Psoas muscle (tissue), 8 donors: ENCODE results near the gene DIO1. TPM values are rescaled to one million over a fixed set of nuclear protein-coding genes. Genes with fewer than 3 reads are reported as not detected.

Source experiments
- ATAC-seq, 4 donors: fragments of 200-7000 bp; cut with Tn5 transposase; one replicate each; pipeline ENCODE4 v1.9.1; 2020; ENCODE audit warnings: moderate library complexity in 3 of 4, mild to moderate bottlenecking in 2 of 4
- DNase-seq, 2 donors: peaks; one replicate each; pipeline ENCODE4 v3.0.0-alpha.2; 2020
- H3K27ac ChIP-seq: fragments of 200-600 bp; one replicate; pipeline ENCODE4 v1.8.0; 2022
- H3K27me3 ChIP-seq, 3 donors: fragments of 200-600 bp in 1 of 3; one replicate each; pipeline versions ENCODE4 v1.6.1 to v1.8.0; 2013 to 2022; ENCODE audit warnings: low read length in 2 of 3, mild to moderate bottlenecking in 2 of 3, moderate library complexity in 1 of 3; ENCODE audit not compliant: insufficient read depth in 3 of 3
- H3K36me3 ChIP-seq, 2 donors: fragments of 200-600 bp in 1 of 2; one replicate each; pipeline versions ENCODE4 v1.6.1 to v1.8.0; 2013 to 2022; ENCODE audit warnings: low read depth in 1 of 2, mild to moderate bottlenecking in 1 of 2, moderate library complexity in 1 of 2; ENCODE audit not compliant: insufficient read depth in 1 of 2
- H3K4me1 ChIP-seq: fragments of 200-600 bp; one replicate; pipeline ENCODE4 v1.8.0; 2022
- H3K4me3 ChIP-seq: fragments of 200-600 bp; one replicate; pipeline ENCODE4 v1.8.0; 2022; ENCODE audit warnings: mild to moderate bottlenecking
- H3K9me3 ChIP-seq: fragments of 200-600 bp; one replicate; pipeline ENCODE4 v1.8.0; 2022
- WGBS, 3 donors: extraction: QIAGEN DNeasy Blood & Tissue Kit; methylation state at CpG; one replicate each; pipeline versions ENCODE4 v1.1.6 to v1.1.7; 2013; 5-methylcytosine and 5-hydroxymethylcytosine counted together
- intact Hi-C, 2 donors: fragments of 100-400 bp; cut with DNase I; formaldehyde crosslinking; loops; one replicate each; pipeline versions ENCODE4 v1.11.0 to v1.14.2; 2022
- polyA plus RNA-seq, 3 donors: library from polyadenylated mRNA; stranded (reverse); fragments of 200-250 nt; gene quantifications; one replicate each; pipeline ENCODE4 v1.2.3, GENCODE V29; 2013
- total RNA-seq, 4 donors: library from RNA; stranded (reverse); fragmentation: NEBNext Ultra II Directional in 2 of 4; extraction: Animal tissue kit (Norgen Biotek cat#: 25700) in 2 of 4; gene quantifications; one replicate each; pipeline versions ENCODE4 v1.2.1 to v1.2.4, GENCODE V29; 2021 to 2023
- TF ChIP-seq, protein P1 (sequence below): fragments of 200-600 bp; IDR thresholded peaks from one replicate; pipeline ENCODE4 v1.8.0; 2022; ENCODE audit warnings: antibody characterized with exemption
- donor health status: healthy with polysubstance abuse.
- donor health status: DM: no; HTN: no; CAD: no; lungs with moderate emphysema.
- donor health status: Bipolar disorder and iron deficiency.
- donor health status: healthy.
- donor health status: DM: yes; HTN: yes; CAD: no.
- donor health status: DM: no; HTN: no; CAD: no.
- donor health status: DM: no; HTN: no; CAD: no.
- donor health status: DM: yes; HTN: yes; CAD: no.

Gene DIO1
- total and polyA plus RNA-seq, 7 donors, result not detected

DNA sequence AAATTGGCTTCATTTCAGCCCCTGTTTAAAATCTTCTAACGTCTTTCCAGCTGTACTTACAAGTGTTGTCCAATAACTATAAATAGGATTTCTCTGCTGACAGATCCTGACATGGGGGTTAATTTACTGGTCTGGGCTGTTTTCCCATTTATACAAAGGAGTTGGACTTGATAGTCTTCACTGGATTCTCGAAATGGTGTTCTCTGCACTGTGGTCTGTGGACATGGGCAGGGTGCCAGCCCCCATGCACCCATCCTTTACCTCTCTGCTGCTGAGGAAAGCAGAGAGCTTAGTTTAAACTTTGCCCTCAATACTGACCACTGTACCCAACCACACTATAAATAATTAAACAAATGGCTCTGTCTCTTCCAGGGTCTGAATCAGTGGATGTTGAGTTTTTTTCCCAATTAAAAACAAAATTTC is 5.2 kb downstream of the DIO1 start:
- Histone ChIP-seq H3K4me3 (peak overlapping the region; percentile 39), H3K4me1 (peaks cover 29% of the 10 kb centered on the region), H3K36me3 (no peaks in the 10 kb centered on the region), H3K9me3 (no peaks in the 10 kb centered on the region), H3K27me3 (no peaks in the 10 kb centered on the region), H3K27ac (peak overlapping the region; percentile 74)
- peak in 1 of 2 donors; percentile 29 for DNase-seq
- TF ChIP-seq, protein P1, sequence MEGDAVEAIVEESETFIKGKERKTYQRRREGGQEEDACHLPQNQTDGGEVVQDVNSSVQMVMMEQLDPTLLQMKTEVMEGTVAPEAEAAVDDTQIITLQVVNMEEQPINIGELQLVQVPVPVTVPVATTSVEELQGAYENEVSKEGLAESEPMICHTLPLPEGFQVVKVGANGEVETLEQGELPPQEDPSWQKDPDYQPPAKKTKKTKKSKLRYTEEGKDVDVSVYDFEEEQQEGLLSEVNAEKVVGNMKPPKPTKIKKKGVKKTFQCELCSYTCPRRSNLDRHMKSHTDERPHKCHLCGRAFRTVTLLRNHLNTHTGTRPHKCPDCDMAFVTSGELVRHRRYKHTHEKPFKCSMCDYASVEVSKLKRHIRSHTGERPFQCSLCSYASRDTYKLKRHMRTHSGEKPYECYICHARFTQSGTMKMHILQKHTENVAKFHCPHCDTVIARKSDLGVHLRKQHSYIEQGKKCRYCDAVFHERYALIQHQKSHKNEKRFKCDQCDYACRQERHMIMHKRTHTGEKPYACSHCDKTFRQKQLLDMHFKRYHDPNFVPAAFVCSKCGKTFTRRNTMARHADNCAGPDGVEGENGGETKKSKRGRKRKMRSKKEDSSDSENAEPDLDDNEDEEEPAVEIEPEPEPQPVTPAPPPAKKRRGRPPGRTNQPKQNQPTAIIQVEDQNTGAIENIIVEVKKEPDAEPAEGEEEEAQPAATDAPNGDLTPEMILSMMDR, result no peak
- WGBS, 3 donors, result 6 to 12% (median 6%) methylated on average over 2 of the region's 2 CpGs
- peak; percentile 69 to 83 (median 76) for ATAC-seq
- intact Hi-C loops, result no loop called here

DNA sequence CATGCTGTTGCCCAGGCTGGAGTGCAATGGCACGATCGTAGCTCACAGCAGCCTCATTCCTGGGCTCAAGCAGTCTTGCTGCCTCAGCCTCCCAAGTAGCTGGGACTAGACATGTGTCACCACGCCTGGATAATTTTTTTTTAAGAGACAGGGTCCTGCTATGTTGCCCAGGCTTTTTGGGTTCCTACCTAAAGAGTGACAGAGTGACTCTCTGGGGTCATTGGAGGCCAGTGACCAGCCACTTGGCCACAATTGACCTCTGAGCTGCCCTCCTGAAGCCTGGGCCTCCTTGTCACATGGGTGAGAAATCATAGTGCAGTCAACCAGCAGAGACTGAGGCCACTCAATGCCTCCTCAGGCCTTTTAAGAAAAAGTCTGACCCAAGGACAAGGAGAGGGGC is 5.7 kb downstream of the DIO1 start:
- peak in 2 of 4 donors; percentile 8 to 25 for ATAC-seq
- intact Hi-C loops, result no loop called here
- H3K27ac ChIP-seq, result peak overlapping the region; percentile 38
- H3K9me3 ChIP-seq, result no peaks in the 10 kb centered on the region
- no peaks in the 10 kb centered on the region for H3K36me3 ChIP-seq
- H3K4me3 ChIP-seq, result no peak overlapping the region
- TF ChIP-seq, protein P1, result no peak
- H3K4me1 ChIP-seq, result peaks cover 29% of the 10 kb centered on the region
- DNase-seq, result no peak
- WGBS, 3 donors, result 62 to 79% (median 63%) methylated on average over 3 of the region's 3 CpGs
- no peaks in the 10 kb centered on the region for H3K27me3 ChIP-seq

DNA sequence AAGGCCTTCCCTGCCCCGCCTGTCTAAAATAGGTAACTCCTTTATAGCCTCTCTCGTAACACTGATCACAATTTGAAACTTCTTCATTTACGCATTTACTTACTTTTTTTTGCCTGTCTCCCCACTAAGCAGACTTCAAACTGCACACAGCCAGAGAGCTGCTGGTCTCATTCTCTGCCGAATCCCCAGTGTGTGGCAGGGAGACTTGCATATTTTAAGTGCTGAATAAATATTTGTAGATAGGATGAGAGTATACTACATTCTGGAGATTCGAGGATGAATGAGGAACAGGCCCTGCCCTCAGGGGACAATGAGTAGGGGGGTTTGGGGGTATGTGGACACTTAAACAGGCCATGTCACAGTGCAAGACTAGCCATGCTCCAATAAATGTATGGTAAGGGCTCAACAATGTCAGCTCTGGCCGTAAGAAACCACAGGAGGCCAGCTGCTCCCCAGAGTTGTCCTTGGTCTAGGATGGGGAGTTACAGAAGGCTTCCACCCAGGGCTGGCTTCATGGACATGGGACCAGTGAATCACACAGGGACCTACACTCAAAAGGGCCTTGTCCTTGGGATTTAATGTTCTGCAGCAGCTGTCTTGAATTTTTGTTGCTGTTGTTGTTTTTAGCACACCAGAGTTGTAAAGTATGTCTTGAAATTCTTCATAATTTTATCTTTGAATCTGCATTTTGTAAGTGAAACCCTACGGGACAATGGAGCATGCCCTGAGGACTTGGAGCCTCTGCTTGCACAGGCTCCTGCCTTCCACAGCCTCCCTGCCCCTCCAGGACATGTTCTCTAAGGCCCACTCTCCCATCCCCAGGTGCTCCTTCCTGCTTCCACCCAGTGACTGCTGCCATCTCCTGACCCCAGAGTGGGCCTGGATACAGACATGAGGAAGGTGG is 8.5 kb downstream of the DIO1 start:
- Histone ChIP-seq H3K9me3 (no peaks in the 10 kb centered on the region), H3K4me1 (peaks cover 25% of the 10 kb centered on the region), H3K27ac (no peak overlapping the region), H3K27me3 (no peaks in the 10 kb centered on the region), H3K36me3 (no peaks in the 10 kb centered on the region), H3K4me3 (no peak overlapping the region)
- WGBS, 3 donors, result 83 to 84% (median 83%) methylated on average over 7 of the region's 7 CpGs
- TF ChIP-seq, protein P1, result no peak
- DNase-seq (no peak), ATAC-seq (no peak)
- intact Hi-C loops, result no loop called here

DNA sequence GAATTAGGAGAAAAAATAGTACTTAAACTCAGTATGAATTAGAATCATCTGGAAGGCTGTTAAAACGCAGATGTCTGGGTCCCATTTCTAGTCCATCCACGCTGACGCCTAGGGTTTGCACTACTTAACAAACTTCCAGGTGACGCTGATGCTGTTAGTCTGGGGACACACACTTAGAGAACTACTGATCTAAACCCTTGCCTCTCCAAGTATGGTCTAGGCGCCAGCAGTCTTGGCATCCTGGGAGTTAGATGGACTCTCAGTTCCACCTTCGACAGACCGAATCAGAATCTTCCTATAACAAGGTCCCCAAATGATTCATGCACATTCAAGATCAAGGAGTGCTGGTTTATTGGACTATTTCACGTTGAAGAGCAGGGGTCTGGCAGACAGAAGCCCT is 11.5 kb downstream of the DIO1 start:
- H3K9me3 ChIP-seq, result no peaks in the 10 kb centered on the region
- WGBS, 3 donors, result 96 to 98% (median 96%) methylated on average over 8 of the region's 8 CpGs
- DNase-seq (no peak), ATAC-seq (no peak)
- H3K4me3 ChIP-seq, result no peak overlapping the region
- TF ChIP-seq, protein P1, result no peak
- H3K27ac ChIP-seq, result no peak overlapping the region
- H3K36me3 ChIP-seq, result no peaks in the 10 kb centered on the region
- H3K4me1 ChIP-seq, result no peaks in the 10 kb centered on the region
- intact Hi-C loops, result no loop called here
- no peaks in the 10 kb centered on the region for H3K27me3 ChIP-seq
